OCI-LY1 (cell line): ENCODE measurements around the gene DNAH17.

Experiments used
- H2AFZ ChIP-seq: fragments of 200-600 bp; sonication (generic), shearing (Covaris generic); 2 replicates; pipeline ENCODE4 v1.6.0; 2014; ENCODE audit warnings: antibody characterized with exemption, mild to moderate bottlenecking, low read length
- H3F3A ChIP-seq: fragments of 200-600 bp; sonication (generic), shearing (Covaris generic); 2 replicates; pipeline ENCODE4 v1.6.0; 2014; ENCODE audit warnings: mild to moderate bottlenecking, antibody characterized with exemption, low read length, moderate library complexity; ENCODE audit not compliant: insufficient read depth
- H3K27ac ChIP-seq: fragments of 200-600 bp; sonication (generic); 2 replicates; pipeline ENCODE4 v1.5.1; 2014; ENCODE audit warnings: low read length, mixed run types, mild to moderate bottlenecking, low read depth; ENCODE audit not compliant: poor library complexity, severe bottlenecking
- H3K27me3 ChIP-seq: fragments of 200-600 bp; sonication (generic); 2 replicates; pipeline ENCODE4 v1.6.0; 2014; ENCODE audit warnings: antibody characterized with exemption, mild to moderate bottlenecking, low read length, moderate library complexity; ENCODE audit not compliant: insufficient read depth
- H3K36me3 ChIP-seq: fragments of 200-600 bp; sonication (generic); 2 replicates; pipeline ENCODE4 v1.6.1; 2014; ENCODE audit warnings: mild to moderate bottlenecking, antibody characterized with exemption, low read length, moderate library complexity, mixed read lengths; ENCODE audit not compliant: insufficient read depth
- H3K4me1 ChIP-seq: fragments of 200-600 bp; sonication (generic); 2 replicates; pipeline ENCODE4 v1.5.1; 2014; ENCODE audit warnings: mild to moderate bottlenecking, low read length, moderate library complexity; ENCODE audit not compliant: insufficient read depth, severe bottlenecking
- H3K4me2 ChIP-seq: fragments of 200-600 bp; sonication (generic), shearing (Covaris generic); 2 replicates; pipeline ENCODE4 v1.6.1; 2014; ENCODE audit warnings: low read length
- H3K4me3 ChIP-seq: fragments of 200-600 bp; sonication (generic); 2 replicates; pipeline ENCODE4 v1.5.1; 2014; ENCODE audit warnings: low read length, low read depth, mild to moderate bottlenecking, mixed read lengths; ENCODE audit not compliant: poor library complexity, severe bottlenecking
- H3K79me2 ChIP-seq: fragments of 200-600 bp; shearing (Covaris generic); 2 replicates; pipeline ENCODE4 v1.6.1; 2016; ENCODE audit warnings: mixed run types, low read length, mixed read lengths; ENCODE audit not compliant: insufficient read depth
- H3K9ac ChIP-seq: fragments of 200-600 bp; sonication (generic), shearing (Covaris generic); 2 replicates; pipeline ENCODE4 v1.6.1; 2014; ENCODE audit warnings: mild to moderate bottlenecking, low read length, mixed read lengths
- H3K9me2 ChIP-seq: fragments of 200-600 bp; sonication (generic), shearing (Covaris generic); 2 replicates; pipeline ENCODE4 v1.6.1; 2014; ENCODE audit warnings: low read depth, mild to moderate bottlenecking, low read length, mixed read lengths
- H3K9me3 ChIP-seq: fragments of 200-600 bp; shearing (Covaris generic); 2 replicates; pipeline ENCODE4 v1.6.1; 2014; ENCODE audit warnings: low read length, mixed read lengths
- H4K20me1 ChIP-seq: fragments of 200-600 bp; sonication (generic), shearing (Covaris generic); 2 replicates; pipeline ENCODE4 v1.6.0; 2016; ENCODE audit warnings: mild to moderate bottlenecking, low read length; ENCODE audit not compliant: insufficient read depth
- CTCF ChIP-seq: fragments of 200-600 bp; sonication (generic), shearing (Covaris generic); IDR thresholded peaks from 2 replicates; pipeline ENCODE4 v1.5.1; 2017; ENCODE audit warnings: mild to moderate bottlenecking, antibody characterized with exemption, low read length, moderate library complexity, mixed read lengths
- EZH2 ChIP-seq: fragments of 200-600 bp; sonication (generic), shearing (Covaris generic); IDR thresholded peaks from 2 replicates; pipeline ENCODE4 v1.8.0; 2017; ENCODE audit warnings: borderline replicate concordance, mixed run types, mild to moderate bottlenecking, antibody characterized with exemption, low read length, moderate library complexity, mixed read lengths

Gene DNAH17

GRCh38 chr17:78412403-78412802, 164.8 kb downstream of the DNAH17 start:
- H3K4me3 ChIP-seq: no peak overlapping the region
- H3F3A ChIP-seq: no peaks in the 10 kb centered on the region
- TF ChIP-seq EZH2 (no peak), CTCF (peak; percentile 34; the same call in 1 of the 2 replicates)
- H3K9ac ChIP-seq: no peak overlapping the region
- no peak overlapping the region for H3K4me2 ChIP-seq
- H3K4me1 ChIP-seq: no peaks in the 10 kb centered on the region
- no peaks in the 10 kb centered on the region; the same call in 1 of the 2 replicates for H3K36me3 ChIP-seq
- no peaks in the 10 kb centered on the region for H3K79me2 ChIP-seq
- H3K27ac ChIP-seq: no peak overlapping the region
- no peaks in the 10 kb centered on the region for H3K27me3 ChIP-seq
- H2AFZ ChIP-seq: no peak overlapping the region
- H3K9me3 ChIP-seq: no peaks in the 10 kb centered on the region
- no peaks in the 10 kb centered on the region for H3K9me2 ChIP-seq
- H4K20me1 ChIP-seq: no peaks in the 10 kb centered on the region

GRCh38 chr17:78411241-78411857, 165.8 kb downstream of the DNAH17 start:
- Histone ChIP-seq H3K4me2 (no peak overlapping the region), H3K9me3 (no peaks in the 10 kb centered on the region), H3K4me1 (no peaks in the 10 kb centered on the region), H3K9ac (no peak overlapping the region), H3F3A (no peaks in the 10 kb centered on the region), H3K79me2 (no peaks in the 10 kb centered on the region), H3K4me3 (no peak overlapping the region), H3K27me3 (no peaks in the 10 kb centered on the region), H3K9me2 (no peaks in the 10 kb centered on the region), H2AFZ (no peak overlapping the region), H3K27ac (no peak overlapping the region), H3K36me3 (no peaks in the 10 kb centered on the region; the same call in 1 of the 2 replicates), H4K20me1 (no peaks in the 10 kb centered on the region)
- TF ChIP-seq CTCF (no peak), EZH2 (no peak)

- Histone ChIP-seq H3K27me3 (no peaks in the 10 kb centered on the region), H3K4me1 (no peaks in the 10 kb centered on the region), H3K9me3 (no peaks in the 10 kb centered on the region), H3K4me3 (no peak overlapping the region), H3K9ac (no peak overlapping the region), H4K20me1 (no peaks in the 10 kb centered on the region), H3K79me2 (no peaks in the 10 kb centered on the region), H3K9me2 (no peaks in the 10 kb centered on the region), H3K4me2 (no peak overlapping the region), H3K36me3 (peaks cover 11% of the 10 kb centered on the region), H2AFZ (no peak overlapping the region), H3K27ac (no peak overlapping the region), H3F3A (no peaks in the 10 kb centered on the region)
- TF ChIP-seq CTCF (no peak), EZH2 (no peak)
Measured at GRCh38 chr17:78409191-78409928, 167.8 kb downstream of the DNAH17 start.
